HepG2 (cell line): ENCODE results near the gene CHCHD1.

Experiments used
- CTCF ChIP-seq: sonication (generic); formaldehyde crosslinking; IDR thresholded peaks from 2 replicates; pipeline ENCODE4 v1.5.0; 2020; ENCODE audit warnings: mild to moderate bottlenecking, missing genetic modification reagents, moderate library complexity
- DPF2 ChIP-seq: sonication (generic); formaldehyde crosslinking; IDR thresholded peaks from 2 replicates; pipeline ENCODE4 v1.4.0; 2020; ENCODE audit warnings: mild to moderate bottlenecking, low read depth, missing genetic modification reagents, borderline replicate concordance
- EP300 ChIP-seq, 3 experiments: sonication (generic) in 1 of 3; formaldehyde crosslinking in 1 of 3; IDR thresholded peaks; 2 replicates each; pipeline versions ENCODE4 v1.5.1 to v1.6.1; 2011 to 2020; ENCODE audit warnings: low read depth in 2 of 3, low read length in 2 of 3, borderline replicate concordance in 1 of 3, improper control_type of control experiment in 1 of 3, mild to moderate bottlenecking in 1 of 3, missing genetic modification reagents in 1 of 3, moderate library complexity in 1 of 3
- GMEB1 ChIP-seq: sonication (generic); formaldehyde crosslinking; IDR thresholded peaks from 2 replicates; pipeline ENCODE4 v1.5.1; 2020; ENCODE audit warnings: missing genetic modification reagents, mild to moderate bottlenecking, borderline replicate concordance
- HMGXB4 ChIP-seq, 2 experiments: sonication (generic) in 1 of 2; formaldehyde crosslinking in 1 of 2; IDR thresholded peaks; 2 replicates each; pipeline versions ENCODE4 v1.4.0 to v1.6.1; 2018 to 2020; ENCODE audit warnings: missing genetic modification reagents in 2 of 2, borderline replicate concordance in 1 of 2, low read depth in 1 of 2, mild to moderate bottlenecking in 1 of 2, missing biosample characterization in 1 of 2
- NFYB ChIP-seq: sonication (generic); formaldehyde crosslinking; IDR thresholded peaks from 2 replicates; pipeline ENCODE4 v1.4.0; 2020; ENCODE audit warnings: missing genetic modification reagents
- RBM22 ChIP-seq: fragments of 200-400 bp; formaldehyde crosslinking; optimal IDR thresholded peaks from 2 replicates; pipeline ENCODE3; 2017; ENCODE audit warnings: mild to moderate bottlenecking, low read length, moderate library complexity
- SRF ChIP-seq: IDR thresholded peaks from 2 replicates; pipeline ENCODE4 v1.6.1; 2011; ENCODE audit warnings: mild to moderate bottlenecking, low read depth, low read length, moderate library complexity
- TAF1 ChIP-seq: sonication (generic); formaldehyde crosslinking; IDR thresholded peaks from 2 replicates; pipeline ENCODE4 v1.4.0; 2020; ENCODE audit warnings: missing genetic modification reagents
- TCF7 ChIP-seq: sonication (generic); IDR thresholded peaks from 2 replicates; pipeline ENCODE4 v1.6.1; 2016; ENCODE audit warnings: antibody characterized with exemption, low read depth
- ZNF180 ChIP-seq: sonication (generic); formaldehyde crosslinking; IDR thresholded peaks from 2 replicates; pipeline ENCODE4 v1.4.0; 2020; ENCODE audit warnings: low read depth, missing genetic modification reagents, borderline replicate concordance
- ZNF850 ChIP-seq: sonication (generic); formaldehyde crosslinking; conservative IDR thresholded peaks from 2 replicates; pipeline ENCODE4 v1.9.0; 2021; ENCODE audit warnings: mild to moderate bottlenecking, missing genetic modification reagents
- TF ChIP-seq, protein P1 (sequence below), 2 experiments: fragments of 450-650 bp in 1 of 2; sonication (generic) in 1 of 2; formaldehyde crosslinking in 1 of 2; IDR thresholded peaks; 2 replicates each; pipeline versions ENCODE4 v1.6.1 to v1.8.0; 2016 to 2022; ENCODE audit warnings: antibody characterized with exemption in 1 of 2, mild to moderate bottlenecking in 1 of 2, missing genetic modification reagents in 1 of 2
- TF ChIP-seq, protein P2 (sequence below): sonication (generic); formaldehyde crosslinking; IDR thresholded peaks from 2 replicates; pipeline ENCODE4 v1.4.0; 2020; ENCODE audit warnings: mild to moderate bottlenecking, missing genetic modification reagents

DNA sequence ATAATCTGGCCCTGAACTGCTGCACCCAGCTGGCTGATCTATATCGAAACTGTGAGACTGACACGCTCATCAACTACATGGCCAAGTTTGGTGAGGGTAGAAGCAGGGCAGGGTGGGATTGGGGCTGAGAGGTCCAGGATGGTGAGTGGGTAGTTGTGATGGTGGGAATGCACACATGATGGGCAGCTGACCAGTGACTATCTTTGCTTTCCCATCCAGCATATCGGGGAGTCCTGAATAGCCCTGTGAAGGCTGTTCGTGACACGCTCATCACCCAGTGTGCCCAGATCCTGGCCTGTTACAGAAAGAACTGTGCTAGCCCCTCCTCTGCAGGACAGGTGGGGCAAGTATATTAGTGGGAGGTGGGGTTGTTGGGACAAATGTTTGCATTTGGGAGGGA is 12.5 kb upstream of the CHCHD1 start:
- TF ChIP-seq, protein P1, sequence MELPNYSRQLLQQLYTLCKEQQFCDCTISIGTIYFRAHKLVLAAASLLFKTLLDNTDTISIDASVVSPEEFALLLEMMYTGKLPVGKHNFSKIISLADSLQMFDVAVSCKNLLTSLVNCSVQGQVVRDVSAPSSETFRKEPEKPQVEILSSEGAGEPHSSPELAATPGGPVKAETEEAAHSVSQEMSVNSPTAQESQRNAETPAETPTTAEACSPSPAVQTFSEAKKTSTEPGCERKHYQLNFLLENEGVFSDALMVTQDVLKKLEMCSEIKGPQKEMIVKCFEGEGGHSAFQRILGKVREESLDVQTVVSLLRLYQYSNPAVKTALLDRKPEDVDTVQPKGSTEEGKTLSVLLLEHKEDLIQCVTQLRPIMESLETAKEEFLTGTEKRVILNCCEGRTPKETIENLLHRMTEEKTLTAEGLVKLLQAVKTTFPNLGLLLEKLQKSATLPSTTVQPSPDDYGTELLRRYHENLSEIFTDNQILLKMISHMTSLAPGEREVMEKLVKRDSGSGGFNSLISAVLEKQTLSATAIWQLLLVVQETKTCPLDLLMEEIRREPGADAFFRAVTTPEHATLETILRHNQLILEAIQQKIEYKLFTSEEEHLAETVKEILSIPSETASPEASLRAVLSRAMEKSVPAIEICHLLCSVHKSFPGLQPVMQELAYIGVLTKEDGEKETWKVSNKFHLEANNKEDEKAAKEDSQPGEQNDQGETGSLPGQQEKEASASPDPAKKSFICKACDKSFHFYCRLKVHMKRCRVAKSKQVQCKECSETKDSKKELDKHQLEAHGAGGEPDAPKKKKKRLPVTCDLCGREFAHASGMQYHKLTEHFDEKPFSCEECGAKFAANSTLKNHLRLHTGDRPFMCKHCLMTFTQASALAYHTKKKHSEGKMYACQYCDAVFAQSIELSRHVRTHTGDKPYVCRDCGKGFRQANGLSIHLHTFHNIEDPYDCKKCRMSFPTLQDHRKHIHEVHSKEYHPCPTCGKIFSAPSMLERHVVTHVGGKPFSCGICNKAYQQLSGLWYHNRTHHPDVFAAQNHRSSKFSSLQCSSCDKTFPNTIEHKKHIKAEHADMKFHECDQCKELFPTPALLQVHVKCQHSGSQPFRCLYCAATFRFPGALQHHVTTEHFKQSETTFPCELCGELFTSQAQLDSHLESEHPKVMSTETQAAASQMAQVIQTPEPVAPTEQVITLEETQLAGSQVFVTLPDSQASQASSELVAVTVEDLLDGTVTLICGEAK (IDR thresholded peaks at IDR 0.05): no peak
- TF ChIP-seq, protein P1 (CRISPR knock-in tag; IDR thresholded peaks at IDR 0.05): no peak
- TF ChIP-seq NFYB (no peak), GMEB1 (no peak), ZNF850 (CRISPR knock-in tag) (no peak), CTCF (no peak), HMGXB4 (CRISPR knock-in tag; IDR thresholded peaks at IDR 0.05; ENCODE audit: borderline replicate concordance in 1 of 2, low read depth in 1 of 2) (no peak), ZNF180 (CRISPR knock-in tag) (no peak), TCF7 (no peak), RBM22 (no peak), SRF (no peak), EP300 (IDR thresholded peaks at IDR 0.05; ENCODE audit: low read depth in 2 of 2, low read length in 2 of 2) (no peak), EP300 (CRISPR knock-in tag; IDR thresholded peaks at IDR 0.05; ENCODE audit: borderline replicate concordance) (no peak), TAF1 (CRISPR knock-in tag) (no peak), DPF2 (CRISPR knock-in tag) (no peak)
- TF ChIP-seq, protein P2, sequence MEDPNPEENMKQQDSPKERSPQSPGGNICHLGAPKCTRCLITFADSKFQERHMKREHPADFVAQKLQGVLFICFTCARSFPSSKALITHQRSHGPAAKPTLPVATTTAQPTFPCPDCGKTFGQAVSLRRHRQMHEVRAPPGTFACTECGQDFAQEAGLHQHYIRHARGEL (CRISPR knock-in tag): no peak
